ENCODE data around the gene PDE9A.

PDE9A gene

GRCh38 chr21:42744520-42745445 lies 91.4 kb downstream of the PDE9A start:
- TF ChIP-seq CTCF (IDR thresholded peaks at IDR 0.05; ENCODE audit: insufficient read depth, low read length) (no peak), POLR2AphosphoS5 (IDR thresholded peaks at IDR 0.05; ENCODE audit: low read depth) (no peak), GABPA (IDR thresholded peaks at IDR 0.05; ENCODE audit: low read depth) (no peak), SPI1 (IDR thresholded peaks at IDR 0.05; ENCODE audit: borderline replicate concordance, low read depth) (no peak)
- TF ChIP-seq, protein P1, sequence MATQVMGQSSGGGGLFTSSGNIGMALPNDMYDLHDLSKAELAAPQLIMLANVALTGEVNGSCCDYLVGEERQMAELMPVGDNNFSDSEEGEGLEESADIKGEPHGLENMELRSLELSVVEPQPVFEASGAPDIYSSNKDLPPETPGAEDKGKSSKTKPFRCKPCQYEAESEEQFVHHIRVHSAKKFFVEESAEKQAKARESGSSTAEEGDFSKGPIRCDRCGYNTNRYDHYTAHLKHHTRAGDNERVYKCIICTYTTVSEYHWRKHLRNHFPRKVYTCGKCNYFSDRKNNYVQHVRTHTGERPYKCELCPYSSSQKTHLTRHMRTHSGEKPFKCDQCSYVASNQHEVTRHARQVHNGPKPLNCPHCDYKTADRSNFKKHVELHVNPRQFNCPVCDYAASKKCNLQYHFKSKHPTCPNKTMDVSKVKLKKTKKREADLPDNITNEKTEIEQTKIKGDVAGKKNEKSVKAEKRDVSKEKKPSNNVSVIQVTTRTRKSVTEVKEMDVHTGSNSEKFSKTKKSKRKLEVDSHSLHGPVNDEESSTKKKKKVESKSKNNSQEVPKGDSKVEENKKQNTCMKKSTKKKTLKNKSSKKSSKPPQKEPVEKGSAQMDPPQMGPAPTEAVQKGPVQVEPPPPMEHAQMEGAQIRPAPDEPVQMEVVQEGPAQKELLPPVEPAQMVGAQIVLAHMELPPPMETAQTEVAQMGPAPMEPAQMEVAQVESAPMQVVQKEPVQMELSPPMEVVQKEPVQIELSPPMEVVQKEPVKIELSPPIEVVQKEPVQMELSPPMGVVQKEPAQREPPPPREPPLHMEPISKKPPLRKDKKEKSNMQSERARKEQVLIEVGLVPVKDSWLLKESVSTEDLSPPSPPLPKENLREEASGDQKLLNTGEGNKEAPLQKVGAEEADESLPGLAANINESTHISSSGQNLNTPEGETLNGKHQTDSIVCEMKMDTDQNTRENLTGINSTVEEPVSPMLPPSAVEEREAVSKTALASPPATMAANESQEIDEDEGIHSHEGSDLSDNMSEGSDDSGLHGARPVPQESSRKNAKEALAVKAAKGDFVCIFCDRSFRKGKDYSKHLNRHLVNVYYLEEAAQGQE (IDR thresholded peaks at IDR 0.05; ENCODE audit: insufficient replicate concordance, low read depth) = no peak
- no peak overlapping the region for H3K27ac ChIP-seq (replicated peaks)
- no peak overlapping the region for H3K4me3 ChIP-seq (replicated peaks; ENCODE audit: insufficient read depth, low read length)
- no peaks in the 10 kb centered on the region for H3K27me3 ChIP-seq (ENCODE audit: insufficient read depth, poor library complexity, severe bottlenecking)
- no peak for DNase-seq (ENCODE audit: low read depth in 1 of 2, low spot score in 1 of 2)

GRCh38 chr21:42745511-42746239 lies 92.3 kb downstream of the PDE9A start:
- TF ChIP-seq POLR2AphosphoS5 (IDR thresholded peaks at IDR 0.05; ENCODE audit: low read depth) (no peak), GABPA (IDR thresholded peaks at IDR 0.05; ENCODE audit: low read depth) (no peak), SPI1 (IDR thresholded peaks at IDR 0.05; ENCODE audit: borderline replicate concordance, low read depth) (no peak), CTCF (IDR thresholded peaks at IDR 0.05; ENCODE audit: insufficient read depth, low read length) (no peak)
- TF ChIP-seq, protein P1 (IDR thresholded peaks at IDR 0.05; ENCODE audit: insufficient replicate concordance, low read depth) = no peak
- Histone ChIP-seq H3K27ac (replicated peaks) (no peak overlapping the region), H3K4me3 (replicated peaks; ENCODE audit: insufficient read depth, low read length) (no peak overlapping the region), H3K27me3 (ENCODE audit: insufficient read depth, poor library complexity, severe bottlenecking) (no peaks in the 10 kb centered on the region)
- DNase-seq (ENCODE audit: low read depth in 1 of 2, low spot score in 1 of 2) = no peak

GRCh38 chr21:42746240-42746592 lies 92.8 kb downstream of the PDE9A start:
- peak overlapping the region; percentile 91 for H3K27ac ChIP-seq (replicated peaks)
- DNase-seq (ENCODE audit: low read depth in 1 of 2, low spot score in 1 of 2) = no peak
- H3K27me3 ChIP-seq (ENCODE audit: insufficient read depth, poor library complexity, severe bottlenecking) = no peaks in the 10 kb centered on the region

More at GRCh38 chr21:42746240-42746592, 92.8 kb downstream of the PDE9A start:
- no peak for TF ChIP-seq SPI1 (IDR thresholded peaks at IDR 0.05; ENCODE audit: borderline replicate concordance, low read depth)
- TF ChIP-seq GABPA (IDR thresholded peaks at IDR 0.05; ENCODE audit: low read depth) = no peak
- TF ChIP-seq, protein P1 (IDR thresholded peaks at IDR 0.05; ENCODE audit: insufficient replicate concordance, low read depth) = no peak
- no peak for TF ChIP-seq POLR2AphosphoS5 (IDR thresholded peaks at IDR 0.05; ENCODE audit: low read depth)
- no peak for TF ChIP-seq CTCF (IDR thresholded peaks at IDR 0.05; ENCODE audit: insufficient read depth, low read length)
- no peak overlapping the region for H3K4me3 ChIP-seq (replicated peaks; ENCODE audit: insufficient read depth, low read length)
